Smooth muscle cell of bladder (primary cell): ENCODE results near the gene URB1. TPM values are rescaled to one million over a fixed set of nuclear protein-coding genes. Genes with fewer than 3 reads are reported as not detected.

Experiments used
- total RNA-seq: library from RNA; depleted of rRNA; stranded (reverse); fragments of >200 nt; gene quantifications from 2 replicates; pipeline ENCODE4 v1.2.3, GENCODE V29; 2014

Gene URB1, protein sequence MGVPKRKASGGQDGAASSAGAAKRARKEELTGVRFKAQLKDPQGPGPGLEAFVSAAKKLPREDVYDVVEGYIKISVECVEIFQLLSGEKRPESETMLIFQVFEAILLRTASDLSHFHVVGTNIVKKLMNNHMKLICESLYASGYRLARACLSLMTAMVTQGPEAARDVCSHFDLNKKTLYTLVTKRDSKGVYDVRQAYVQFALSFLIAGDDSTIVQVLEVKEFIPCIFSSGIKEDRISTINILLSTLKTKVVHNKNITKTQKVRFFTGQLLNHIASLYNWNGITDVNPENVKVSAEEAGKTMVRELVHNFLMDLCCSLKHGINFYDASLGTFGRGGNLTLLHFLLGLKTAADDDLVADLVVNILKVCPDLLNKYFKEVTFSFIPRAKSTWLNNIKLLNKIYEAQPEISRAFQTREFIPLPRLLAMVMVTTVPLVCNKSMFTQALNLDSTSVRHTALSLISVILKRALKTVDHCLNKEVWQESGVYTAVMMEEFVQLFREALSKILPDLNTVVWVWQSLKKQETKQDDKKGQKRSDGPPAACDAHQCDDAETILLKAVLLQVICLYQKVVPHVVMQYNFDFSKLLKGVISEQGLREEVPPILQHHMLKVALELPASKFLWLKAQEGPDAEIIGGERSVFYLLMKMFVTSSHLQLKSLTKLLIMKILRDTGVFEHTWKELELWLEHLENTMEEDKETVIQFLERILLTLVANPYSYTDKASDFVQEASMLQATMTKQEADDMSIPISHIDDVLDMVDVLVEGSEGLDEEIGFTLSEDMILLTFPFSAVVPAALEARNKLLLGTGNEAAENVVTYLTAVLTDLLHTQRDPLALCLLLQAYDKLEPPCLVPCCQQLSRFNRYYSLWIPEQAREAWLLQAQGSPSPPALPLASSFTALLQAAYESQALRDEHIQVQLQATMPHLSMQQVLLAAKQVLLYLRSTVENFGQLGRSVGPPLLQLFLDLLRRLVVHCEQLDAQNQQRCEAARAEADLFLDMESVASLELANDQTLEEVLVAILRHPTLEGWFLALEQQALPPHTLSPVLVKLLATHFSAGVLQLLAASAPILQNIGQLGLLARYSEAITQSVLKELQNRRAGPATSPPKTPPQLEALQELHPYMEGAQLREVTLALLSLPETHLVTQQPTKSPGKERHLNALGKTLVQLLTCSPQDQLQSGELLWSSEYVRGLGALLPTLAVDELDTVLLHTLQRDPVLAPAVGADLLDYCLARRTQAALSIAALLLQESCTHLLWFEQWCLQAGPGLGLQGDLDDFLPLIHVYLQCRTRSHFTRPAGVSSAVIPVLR (N-terminal part only)
- 12.2 and 17.4 TPM in 2 replicates for total RNA-seq

GRCh38 chr21:32392880-32393676 is at the start of gene URB1:
Gene URB1, minus strand, starts transcription at chr21:32393012. Its CDS starts 102 bp downstream, at chr21:32392910.

GRCh38 chr21:32412162-32413014 is 19.6 kb upstream of the URB1 start, which contains the start of gene EVA1C:
Gene EVA1C, plus strand, starts transcription at chr21:32412706. Its CDS starts 148 bp downstream, at chr21:32412854.

DNA sequence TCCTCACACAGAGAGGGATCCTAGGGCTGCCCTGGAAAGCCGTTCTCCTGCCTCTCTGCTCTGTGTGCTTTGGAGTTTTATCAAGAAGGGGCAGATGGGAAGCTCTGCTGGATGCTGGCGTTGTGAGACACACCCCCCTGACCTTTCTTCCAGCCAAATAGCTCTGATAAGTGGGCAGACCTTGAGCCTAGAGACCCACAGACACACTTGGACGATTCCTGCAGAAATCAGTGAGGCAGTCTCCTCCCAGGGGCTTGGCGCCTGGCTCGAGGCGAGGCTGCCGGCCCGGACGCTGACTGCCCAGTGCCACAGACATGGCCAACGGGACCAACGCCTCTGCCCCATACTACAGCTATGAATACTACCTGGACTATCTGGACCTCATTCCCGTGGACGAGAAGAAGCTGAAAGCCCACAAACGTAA is 94.1 kb downstream of the URB1 start, which contains the start of gene MRAP:
Gene MRAP (plus strand): TSS at position 198 of the 424 bp plus-strand sequence. CDS start 117 bp downstream, at position 315.

GRCh38 chr21:32278518-32279376 is 114.1 kb downstream of the URB1 start, which contains the start of gene MIS18A:
Gene MIS18A, minus strand, starts transcription at chr21:32279049. Its CDS starts 35 bp downstream, at chr21:32279014.

Other genes with a start within 250 kb of the URB1 start
- gene MIS18A, start 114.0 kb downstream of the URB1 start, total RNA-seq = 3.5 and 5.0 TPM in 2 replicates
- 0.09 and 0.14 TPM in 2 replicates for gene MRAP, start 94.2 kb downstream of the URB1 start, total RNA-seq
- gene EVA1C, start 19.7 kb upstream of the URB1 start, total RNA-seq = 6.8 and 8.2 TPM in 2 replicates
- 0.28 and 0.46 TPM in 2 replicates for gene TCP10L, start 192.5 kb upstream of the URB1 start, total RNA-seq
- gene CFAP298, start 219.4 kb upstream of the URB1 start, total RNA-seq = 18.5 and 22.2 TPM in 2 replicates